ENCODE measurements around the gene SUB1. TPM values are rescaled to one million over a fixed set of nuclear protein-coding genes. Genes with fewer than 3 reads are reported as not detected.

SUB1 gene
- total and polyA plus RNA-seq, 2 donors (not counting 3 experiments of a cell fraction or from before 2014, with no cell fraction given), result 60.1 to 252 TPM

DNA sequence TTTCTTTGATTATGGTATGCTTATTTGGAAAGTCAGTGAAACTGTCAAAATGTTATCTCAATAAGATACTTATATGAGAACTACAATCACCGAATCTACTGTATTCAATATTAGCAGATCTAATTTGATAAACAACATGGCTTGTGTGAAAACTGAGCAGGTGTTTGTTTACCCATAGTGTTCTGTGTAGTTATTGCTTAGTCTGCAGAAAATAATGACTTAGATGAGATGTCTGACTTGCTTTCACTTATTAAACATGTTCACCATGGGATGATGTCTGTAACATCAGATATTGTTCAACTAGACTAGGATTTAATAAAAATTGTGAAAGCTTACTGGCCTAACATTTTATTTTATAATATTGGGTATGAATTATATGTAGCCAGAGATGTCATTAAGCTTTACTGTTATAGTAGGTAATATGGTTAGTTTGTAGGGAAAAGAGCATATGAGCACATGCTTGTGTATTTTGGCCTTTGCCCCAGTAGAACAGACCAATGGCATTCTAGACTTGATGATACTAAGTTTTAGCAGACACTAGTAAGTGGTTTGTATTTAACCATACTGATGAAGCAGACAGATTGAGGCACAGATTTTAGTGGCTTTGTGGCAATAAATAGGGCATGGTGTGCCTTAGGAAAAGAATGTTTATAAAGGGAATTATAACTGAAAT lies 16.4 kb downstream of the SUB1 start:
- no peak for TF ChIP-seq GATA2 (IDR thresholded peaks at IDR 0.05; ENCODE audit: insufficient read depth, insufficient read length, low read depth, low read length)
- no peak for TF ChIP-seq MYC (IDR thresholded peaks at IDR 0.05; ENCODE audit: low read depth, low read length)
- TF ChIP-seq FOS (IDR thresholded peaks at IDR 0.05; ENCODE audit: borderline replicate concordance, insufficient read depth, low read length), result no peak
- no peak for TF ChIP-seq EZH2 (IDR thresholded peaks at IDR 0.05; ENCODE audit: borderline replicate concordance, low read depth, low read length, severe bottlenecking)
- TF ChIP-seq POLR2A (IDR thresholded peaks at IDR 0.05; ENCODE audit: low read depth, low read length), result no peak
- TF ChIP-seq, protein P1, sequence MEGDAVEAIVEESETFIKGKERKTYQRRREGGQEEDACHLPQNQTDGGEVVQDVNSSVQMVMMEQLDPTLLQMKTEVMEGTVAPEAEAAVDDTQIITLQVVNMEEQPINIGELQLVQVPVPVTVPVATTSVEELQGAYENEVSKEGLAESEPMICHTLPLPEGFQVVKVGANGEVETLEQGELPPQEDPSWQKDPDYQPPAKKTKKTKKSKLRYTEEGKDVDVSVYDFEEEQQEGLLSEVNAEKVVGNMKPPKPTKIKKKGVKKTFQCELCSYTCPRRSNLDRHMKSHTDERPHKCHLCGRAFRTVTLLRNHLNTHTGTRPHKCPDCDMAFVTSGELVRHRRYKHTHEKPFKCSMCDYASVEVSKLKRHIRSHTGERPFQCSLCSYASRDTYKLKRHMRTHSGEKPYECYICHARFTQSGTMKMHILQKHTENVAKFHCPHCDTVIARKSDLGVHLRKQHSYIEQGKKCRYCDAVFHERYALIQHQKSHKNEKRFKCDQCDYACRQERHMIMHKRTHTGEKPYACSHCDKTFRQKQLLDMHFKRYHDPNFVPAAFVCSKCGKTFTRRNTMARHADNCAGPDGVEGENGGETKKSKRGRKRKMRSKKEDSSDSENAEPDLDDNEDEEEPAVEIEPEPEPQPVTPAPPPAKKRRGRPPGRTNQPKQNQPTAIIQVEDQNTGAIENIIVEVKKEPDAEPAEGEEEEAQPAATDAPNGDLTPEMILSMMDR (IDR thresholded peaks at IDR 0.05; ENCODE audit: extremely low read depth in 1 of 2, insufficient read depth in 1 of 2, low read depth in 1 of 2, low read length in 2 of 2), result no peak
- TF ChIP-seq JUN (IDR thresholded peaks at IDR 0.05; ENCODE audit: borderline replicate concordance, insufficient read depth, insufficient read length, low read depth), result no peak
- TF ChIP-seq, protein P2, sequence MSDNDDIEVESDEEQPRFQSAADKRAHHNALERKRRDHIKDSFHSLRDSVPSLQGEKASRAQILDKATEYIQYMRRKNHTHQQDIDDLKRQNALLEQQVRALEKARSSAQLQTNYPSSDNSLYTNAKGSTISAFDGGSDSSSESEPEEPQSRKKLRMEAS (IDR thresholded peaks at IDR 0.05; ENCODE audit: insufficient read depth, insufficient read length), result no peak
- no peak for TF ChIP-seq POLR2AphosphoS5 (IDR thresholded peaks at IDR 0.05; ENCODE audit: insufficient read depth, low read depth, low read length)
- Histone ChIP-seq H3K27ac (ENCODE audit: insufficient read depth, low read depth, low read length) (no peak overlapping the region), H3K9ac (replicated peaks; ENCODE audit: extremely low read depth, insufficient read depth, low read length) (no peak overlapping the region), H3K4me1 (ENCODE audit: control insufficient read depth, extremely low read depth, insufficient read depth, low read length) (peaks cover 39% of the 10 kb centered on the region), H3K4me3 (replicated peaks in 1 of 3; ENCODE audit: insufficient read depth in 1 of 3, low read depth in 1 of 3, low read length in 3 of 3) (no peak overlapping the region), H3K9me1 (replicated peaks; ENCODE audit: control insufficient read depth, extremely low read depth, insufficient read depth, low read length) (no peaks in the 10 kb centered on the region), H3K9me3 (replicated peaks; ENCODE audit: control insufficient read depth, insufficient read depth, low read length) (no peaks in the 10 kb centered on the region), H4K20me1 (replicated peaks; ENCODE audit: control insufficient read depth, extremely low read depth, insufficient read depth, low read length) (no peaks in the 10 kb centered on the region), H3K36me3 (ENCODE audit: control insufficient read depth in 2 of 2, extremely low read depth in 1 of 2, insufficient read depth in 2 of 2, low read length in 2 of 2) (peaks cover 0 to 4% of the 10 kb centered on the region in 2 experiments), H2AFZ (ENCODE audit: low read depth, low read length) (no peak overlapping the region), H3K4me2 (ENCODE audit: insufficient read depth, low read length) (no peak overlapping the region), H3K79me2 (ENCODE audit: control insufficient read depth, insufficient read depth, low read length) (peaks cover 19% of the 10 kb centered on the region), H3K27me3 (ENCODE audit: control insufficient read depth in 2 of 2, insufficient read depth in 2 of 2, low read length in 2 of 2) (no peaks in the 10 kb centered on the region)
- CTCF ChIA-PET, result interaction anchor here (0.9 kb wide), 1 partner anchor 12 kb away, joined by 4 read pairs; no protein-coding TSS in a partner anchor
- DNase-seq (ENCODE audit: low read depth, low spot score) (no peak), FAIRE-seq (no peak)
- dilution Hi-C loops (cut with MboI; ENCODE audit: extremely low pct_ligation_motif_present, low sequenced_read_pairs), result no loop called here
- BruUV-seq (replicated peaks), result no TSS peak
- intact Hi-C loops (cut with micrococcal nuclease), result no loop called here
- POLR2A ChIA-PET, result no interaction called here
